Measurements from ENCODE around the gene UNC13C.

GRCh38 chr15:54582863-54583643 is 604.8 kb downstream of the UNC13C start:
- TF ChIP-seq CTCF (IDR thresholded peaks at IDR 0.05; ENCODE audit: poor library complexity, severe bottlenecking) (no peak), EZH2 (IDR thresholded peaks at IDR 0.05; ENCODE audit: borderline replicate concordance, insufficient read depth, low read length, poor library complexity, severe bottlenecking) (no peak), SMC3 (conservative IDR thresholded peaks at IDR 0.05; ENCODE audit: poor library complexity) (no peak), POLR2AphosphoS5 (IDR thresholded peaks at IDR 0.05) (no peak), REST (IDR thresholded peaks at IDR 0.05; ENCODE audit: borderline replicate concordance) (no peak), RAD21 (conservative IDR thresholded peaks at IDR 0.05) (no peak), MXI1 (conservative IDR thresholded peaks at IDR 0.05; ENCODE audit: poor library complexity, severe bottlenecking) (no peak), EP300 (conservative IDR thresholded peaks at IDR 0.05; ENCODE audit: poor library complexity, severe bottlenecking) (no peak)

All from neural cell (in vitro differentiated cells).